NCI-H748 treated with DMSO at 0.1 percent for 48 hours (cell line): Measurements from ENCODE around the gene ADM2.
"Not testable (repeated sequence)": the region's sequence is repeated elsewhere in the genome, so short reads cannot be mapped to it uniquely, and the experiment has no call there.

Experiments used
- DNase-seq: peaks from one replicate; lab custom pipeline; 2025; lab: John Stamatoyannopoulos, UW

Gene ADM2

GRCh38 chr22:50525858-50526107 is 44.4 kb downstream of the ADM2 start:
- no peak for DNase-seq

GRCh38 chr22:50526108-50526833 is 44.9 kb downstream of the ADM2 start:
- DNase-seq: peak; percentile 30

GRCh38 chr22:50526834-50527801 is 45.8 kb downstream of the ADM2 start:
- no peak for DNase-seq

- no peak for DNase-seq
Measured at GRCh38 chr22:50527921-50528681, 46.8 kb downstream of the ADM2 start.

GRCh38 chr22:50528682-50529415 is 47.5 kb downstream of the ADM2 start:
- no peak for DNase-seq

GRCh38 chr22:50529416-50529896 is 48.1 kb downstream of the ADM2 start:
- no peak for DNase-seq

GRCh38 chr22:50529897-50530579 is 48.7 kb downstream of the ADM2 start, which contains the start of gene TYMP:
Gene TYMP (minus strand): TSS chr22:50530012. CDS start chr22:50529709, 303 bp downstream.
- no peak for DNase-seq

- DNase-seq: no peak
Measured at GRCh38 chr22:50530580-50530876, 49.2 kb downstream of the ADM2 start.

- peak; percentile 59 for DNase-seq
Measured at GRCh38 chr22:50530877-50531545, 49.7 kb downstream of the ADM2 start.

- DNase-seq: no peak
Measured at GRCh38 chr22:50531546-50531961, 50.2 kb downstream of the ADM2 start.

- DNase-seq: no peak
Measured at GRCh38 chr22:50531962-50532674, 50.8 kb downstream of the ADM2 start.

GRCh38 chr22:50532824-50533796 is 51.8 kb downstream of the ADM2 start:
- no peak for DNase-seq

- DNase-seq: not testable (repeated sequence)
Measured at GRCh38 chr22:50533856-50534711, 52.7 kb downstream of the ADM2 start.

- DNase-seq: no peak
Measured at GRCh38 chr22:50535113-50535512, 53.8 kb downstream of the ADM2 start.
